Measurements from ENCODE around the gene LIN7A. TPM values are rescaled to one million over a fixed set of nuclear protein-coding genes. Genes with fewer than 3 reads are reported as not detected.

Gene LIN7A
- total RNA-seq, 5 donors from 2014 or later (not counting 1 experiment from before 2014, with no cell fraction given): 0.03 to 0.12 TPM; not detected in 3

DNA sequence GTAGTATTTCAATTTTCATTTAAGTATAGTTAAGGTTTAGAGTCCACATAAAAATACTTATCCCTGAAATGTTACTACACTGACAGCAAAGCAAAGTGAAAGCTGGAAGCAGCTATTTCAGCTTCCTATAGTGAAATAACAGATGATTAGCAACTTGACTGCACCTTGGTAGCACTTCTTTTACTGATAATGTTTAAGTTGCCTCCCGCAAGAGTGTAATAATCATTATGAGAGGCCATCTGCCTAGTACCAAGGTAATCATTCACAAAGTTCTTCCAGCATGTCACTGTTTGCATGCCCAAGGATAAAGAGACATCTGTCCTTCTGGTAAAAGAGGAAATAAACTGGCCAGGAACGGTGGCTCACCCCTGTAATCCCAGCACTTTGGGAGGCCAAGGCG is 69.8 kb downstream of the LIN7A start:
- ATAC-seq (replicated peaks in 1 of 4) (no peak), DNase-seq (no peak)
- no peaks in the 10 kb centered on the region for H3K36me3 Mint-ChIP-seq
- ChIA-PET POLR2A (no interaction called here), CTCF (no interaction called here)
- no peaks in the 10 kb centered on the region for H3K27me3 Mint-ChIP-seq
- H3K27ac Mint-ChIP-seq: no peak overlapping the region
- peaks cover 0 to 11% (median under 1%) of the 10 kb centered on the region in 3 donors for H3K9me3 Mint-ChIP-seq
- H3K36me3 ChIP-seq (ENCODE audit: control insufficient read depth in 2 of 2, extremely low read depth in 1 of 2, insufficient read depth in 1 of 2, low read length in 1 of 2): no peaks in the 10 kb centered on the region
- no peaks in the 10 kb centered on the region for H3K4me1 Mint-ChIP-seq
- no peak overlapping the region for H3K27ac ChIP-seq (ENCODE audit: low read length)
- no peak overlapping the region for H3K4me3 Mint-ChIP-seq
- no peaks in the 10 kb centered on the region for H3K4me1 ChIP-seq (ENCODE audit: control insufficient read depth in 1 of 2, extremely low read depth in 1 of 2, insufficient read depth in 2 of 2, low read length in 2 of 2)
- no peaks in the 10 kb centered on the region for H3K27me3 ChIP-seq (replicated peaks in 1 of 2; ENCODE audit: control insufficient read depth in 2 of 2, extremely low read depth in 1 of 2, insufficient read depth in 2 of 2, low read length in 1 of 2)
- no peaks in the 10 kb centered on the region for H3K9me3 ChIP-seq
- no CpG with 5 or more reads among the region's 3 CpGs for WGBS (ENCODE audit: insufficient coverage)
- no peak overlapping the region for H3K4me3 ChIP-seq (ENCODE audit: control insufficient read depth in 1 of 2, extremely low read depth in 1 of 2, low read length in 1 of 2)

DNA sequence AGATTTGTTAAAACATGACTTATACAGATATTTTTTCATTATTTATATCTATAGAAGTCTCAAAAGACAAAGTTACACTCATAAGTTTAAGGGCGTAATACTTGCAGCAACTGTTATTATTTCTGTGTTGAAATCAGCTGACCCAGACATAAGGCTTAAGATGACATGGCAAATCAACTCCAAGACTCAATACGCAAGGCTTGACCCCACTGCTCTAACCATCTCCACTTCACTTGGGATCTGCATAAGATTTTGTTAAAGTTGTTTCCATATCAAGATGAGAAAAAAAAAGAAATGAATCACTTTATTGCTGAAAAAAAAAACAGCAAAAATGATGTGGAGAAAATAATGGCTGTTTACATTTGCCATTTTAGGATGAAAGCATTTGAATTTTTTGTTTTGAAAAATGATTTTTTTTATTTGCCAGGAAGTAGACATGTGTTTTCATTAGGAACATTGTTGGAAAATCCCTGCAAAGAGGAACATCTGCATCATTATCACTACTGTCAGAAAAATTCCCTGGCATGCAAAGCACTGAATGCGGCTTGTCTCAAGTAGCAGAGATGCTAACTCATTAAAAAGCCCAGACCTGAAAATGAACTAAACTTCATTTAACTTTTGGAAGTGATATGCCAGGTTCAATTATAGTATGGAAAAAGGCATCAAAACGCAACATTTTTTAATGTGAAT is 73.5 kb downstream of the LIN7A start:
- H3K4me1 ChIP-seq (ENCODE audit: control insufficient read depth in 1 of 2, extremely low read depth in 1 of 2, insufficient read depth in 2 of 2, low read length in 2 of 2): no peaks in the 10 kb centered on the region
- Mint-ChIP-seq H3K27me3 (no peaks in the 10 kb centered on the region), H3K27ac (no peak overlapping the region), H3K9me3 (peaks cover 0 to 11% (median 3%) of the 10 kb centered on the region in 3 donors), H3K36me3 (no peaks in the 10 kb centered on the region), H3K4me3 (no peak overlapping the region), H3K4me1 (no peaks in the 10 kb centered on the region)
- ATAC-seq (replicated peaks in 1 of 4) (no peak), DNase-seq (no peak)
- no peaks in the 10 kb centered on the region for H3K9me3 ChIP-seq
- no peak overlapping the region for H3K27ac ChIP-seq (ENCODE audit: low read length)
- no peaks in the 10 kb centered on the region for H3K36me3 ChIP-seq (ENCODE audit: control insufficient read depth in 2 of 2, extremely low read depth in 1 of 2, insufficient read depth in 1 of 2, low read length in 1 of 2)
- ChIA-PET CTCF (no interaction called here), POLR2A (no interaction called here)
- WGBS (ENCODE audit: insufficient coverage): no CpG with 5 or more reads among the region's 4 CpGs
- H3K4me3 ChIP-seq (ENCODE audit: control insufficient read depth in 1 of 2, extremely low read depth in 1 of 2, low read length in 1 of 2): no peak overlapping the region
- H3K27me3 ChIP-seq (replicated peaks in 1 of 2; ENCODE audit: control insufficient read depth in 2 of 2, extremely low read depth in 1 of 2, insufficient read depth in 2 of 2, low read length in 1 of 2): no peaks in the 10 kb centered on the region

DNA sequence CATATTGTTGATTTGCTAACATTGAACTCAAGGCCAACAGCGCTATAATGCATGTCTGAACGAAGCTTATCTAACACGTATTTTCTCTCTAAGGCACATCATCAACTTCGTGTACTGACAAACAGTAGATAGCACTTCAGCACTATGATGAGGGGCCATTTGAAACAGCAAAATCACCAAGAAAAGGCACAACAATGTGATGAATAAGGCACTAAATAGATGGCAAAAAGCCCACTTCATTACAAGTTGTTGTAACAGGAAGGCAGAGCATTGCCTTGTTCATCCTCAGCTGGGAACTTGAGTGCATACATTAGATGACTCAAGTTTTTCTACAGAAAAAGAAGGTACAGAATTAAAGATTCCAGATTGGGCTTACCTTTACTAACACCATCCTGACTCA is 75.2 kb downstream of the LIN7A start:
- no peak overlapping the region for H3K27ac ChIP-seq (ENCODE audit: low read length)
- Mint-ChIP-seq H3K36me3 (no peaks in the 10 kb centered on the region), H3K4me3 (no peak overlapping the region), H3K27ac (no peak overlapping the region), H3K9me3 (peaks cover 0 to 11% (median 3%) of the 10 kb centered on the region in 3 donors), H3K4me1 (no peaks in the 10 kb centered on the region), H3K27me3 (no peaks in the 10 kb centered on the region)
- H3K4me3 ChIP-seq (ENCODE audit: control insufficient read depth in 1 of 2, extremely low read depth in 1 of 2, low read length in 1 of 2): no peak overlapping the region
- no peaks in the 10 kb centered on the region for H3K9me3 ChIP-seq
- no CpG with 5 or more reads among the region's 4 CpGs for WGBS (ENCODE audit: insufficient coverage)
- no peak for ATAC-seq (replicated peaks in 1 of 4)
- no peak for DNase-seq
- ChIA-PET CTCF (no interaction called here), POLR2A (no interaction called here)
- H3K36me3 ChIP-seq (ENCODE audit: control insufficient read depth in 2 of 2, extremely low read depth in 1 of 2, insufficient read depth in 1 of 2, low read length in 1 of 2): no peaks in the 10 kb centered on the region
- H3K4me1 ChIP-seq (ENCODE audit: control insufficient read depth in 1 of 2, extremely low read depth in 1 of 2, insufficient read depth in 2 of 2, low read length in 2 of 2): no peaks in the 10 kb centered on the region
- H3K27me3 ChIP-seq (replicated peaks in 1 of 2; ENCODE audit: control insufficient read depth in 2 of 2, extremely low read depth in 1 of 2, insufficient read depth in 2 of 2, low read length in 1 of 2): no peaks in the 10 kb centered on the region

DNA sequence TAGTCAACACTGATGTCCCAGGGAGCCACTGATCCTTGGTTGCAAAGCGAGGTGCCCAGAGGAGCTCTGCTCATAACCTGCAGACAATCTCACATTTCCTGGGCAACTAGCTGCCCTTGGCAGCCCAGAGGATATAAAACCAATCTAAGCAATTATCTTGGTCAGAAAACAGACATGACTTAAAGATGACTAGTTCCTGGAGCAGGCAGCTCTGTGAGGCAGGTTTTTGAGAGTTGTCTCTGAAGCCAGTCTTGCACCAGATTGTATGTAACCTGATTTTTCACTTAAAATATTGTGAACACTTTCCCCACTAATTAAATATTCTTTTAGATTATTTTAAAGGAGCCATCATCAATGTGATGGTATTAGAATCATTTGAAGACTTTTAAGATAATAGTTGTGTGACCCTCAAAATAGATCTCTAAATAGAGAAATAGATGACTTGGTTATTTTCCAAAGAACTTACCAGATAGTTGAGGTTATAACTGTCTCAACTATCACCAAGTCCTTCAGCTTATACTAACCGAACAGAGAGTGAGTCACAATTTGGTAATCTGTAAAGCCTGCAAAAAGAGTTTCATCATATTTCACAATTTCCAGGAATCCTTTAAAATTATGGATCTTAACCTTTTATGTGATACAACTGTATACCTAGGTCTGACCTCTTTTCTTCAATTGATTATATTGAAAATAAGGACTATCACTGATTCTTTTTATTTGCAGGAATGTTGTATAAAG is 75.9 kb downstream of the LIN7A start:
- 60% methylated on average over 1 of the region's 2 CpGs for WGBS (ENCODE audit: insufficient coverage)
- Mint-ChIP-seq H3K27me3 (no peaks in the 10 kb centered on the region), H3K4me1 (no peaks in the 10 kb centered on the region), H3K9me3 (peaks cover 3 to 11% (median 6%) of the 10 kb centered on the region in 3 donors), H3K27ac (no peak overlapping the region), H3K36me3 (no peaks in the 10 kb centered on the region), H3K4me3 (no peak overlapping the region)
- H3K4me3 ChIP-seq (ENCODE audit: control insufficient read depth in 1 of 2, extremely low read depth in 1 of 2, low read length in 1 of 2): no peak overlapping the region
- no peaks in the 10 kb centered on the region for H3K27me3 ChIP-seq (replicated peaks in 1 of 2; ENCODE audit: control insufficient read depth in 2 of 2, extremely low read depth in 1 of 2, insufficient read depth in 2 of 2, low read length in 1 of 2)
- ATAC-seq (replicated peaks in 1 of 4) (no peak), DNase-seq (no peak)
- H3K4me1 ChIP-seq (ENCODE audit: control insufficient read depth in 1 of 2, extremely low read depth in 1 of 2, insufficient read depth in 2 of 2, low read length in 2 of 2): no peaks in the 10 kb centered on the region
- ChIA-PET CTCF (no interaction called here), POLR2A (no interaction called here)
- no peak overlapping the region for H3K27ac ChIP-seq (ENCODE audit: low read length)
- H3K9me3 ChIP-seq: no peaks in the 10 kb centered on the region
- no peaks in the 10 kb centered on the region for H3K36me3 ChIP-seq (ENCODE audit: control insufficient read depth in 2 of 2, extremely low read depth in 1 of 2, insufficient read depth in 1 of 2, low read length in 1 of 2)

DNA sequence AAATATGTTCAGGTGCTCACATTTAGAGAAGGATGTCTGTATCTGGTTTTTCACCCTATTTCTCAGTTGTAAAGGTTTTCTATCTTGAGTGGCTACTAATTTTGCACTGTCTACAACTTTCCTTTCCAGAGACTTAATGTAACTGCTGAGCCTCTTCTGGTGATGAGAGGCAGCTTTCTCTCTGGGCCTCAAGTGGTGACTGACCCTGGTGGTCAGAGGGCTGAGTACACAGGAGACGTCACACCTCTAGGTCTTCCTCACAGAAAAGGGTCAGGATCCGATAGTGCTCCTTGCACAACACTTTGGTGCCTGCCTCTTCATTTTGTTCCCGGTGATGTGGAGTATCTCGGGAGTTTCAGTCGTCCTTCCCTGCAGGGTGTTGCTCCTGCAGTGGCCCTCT is 76.8 kb downstream of the LIN7A start:
- no peak overlapping the region for H3K4me3 ChIP-seq (ENCODE audit: control insufficient read depth in 1 of 2, extremely low read depth in 1 of 2, low read length in 1 of 2)
- DNase-seq (no peak), ATAC-seq (replicated peaks in 1 of 4) (no peak)
- no peaks in the 10 kb centered on the region for H3K4me1 ChIP-seq (ENCODE audit: control insufficient read depth in 1 of 2, extremely low read depth in 1 of 2, insufficient read depth in 2 of 2, low read length in 2 of 2)
- Mint-ChIP-seq H3K36me3 (no peaks in the 10 kb centered on the region), H3K9me3 (peaks cover 3 to 11% (median 10%) of the 10 kb centered on the region in 3 donors), H3K4me1 (no peaks in the 10 kb centered on the region), H3K27me3 (no peaks in the 10 kb centered on the region), H3K27ac (no peak overlapping the region), H3K4me3 (no peak overlapping the region)
- H3K36me3 ChIP-seq (ENCODE audit: control insufficient read depth in 2 of 2, extremely low read depth in 1 of 2, insufficient read depth in 1 of 2, low read length in 1 of 2): no peaks in the 10 kb centered on the region
- ChIA-PET CTCF (no interaction called here), POLR2A (no interaction called here)
- no peaks in the 10 kb centered on the region for H3K27me3 ChIP-seq (replicated peaks in 1 of 2; ENCODE audit: control insufficient read depth in 2 of 2, extremely low read depth in 1 of 2, insufficient read depth in 2 of 2, low read length in 1 of 2)
- H3K27ac ChIP-seq (ENCODE audit: low read length): no peak overlapping the region
- H3K9me3 ChIP-seq: no peaks in the 10 kb centered on the region
- 73% methylated on average over 5 of the region's 5 CpGs for WGBS (ENCODE audit: insufficient coverage)

DNA sequence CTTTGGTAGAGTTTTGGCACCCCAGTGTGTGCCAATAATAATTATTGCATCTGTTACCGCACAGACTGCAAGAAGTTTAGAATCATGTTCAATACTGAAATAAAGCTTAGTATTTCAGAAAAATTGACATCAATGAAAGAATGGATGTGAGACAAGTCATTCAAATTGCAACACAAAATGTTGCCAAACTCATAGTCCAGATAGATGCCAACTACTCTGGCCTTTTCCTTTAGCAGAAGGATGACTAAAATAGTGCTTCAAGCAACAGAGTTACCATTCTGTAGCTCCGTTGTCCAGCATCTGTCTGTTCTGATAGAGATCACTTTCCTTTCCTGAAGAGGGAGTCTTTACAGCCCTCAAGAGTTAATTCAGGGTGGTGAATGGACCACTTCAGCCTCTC is 77.5 kb downstream of the LIN7A start:
- Mint-ChIP-seq H3K27me3 (no peaks in the 10 kb centered on the region), H3K36me3 (no peaks in the 10 kb centered on the region), H3K4me3 (no peak overlapping the region), H3K9me3 (peaks cover 3 to 10% (median 5%) of the 10 kb centered on the region in 3 donors), H3K4me1 (no peaks in the 10 kb centered on the region), H3K27ac (no peak overlapping the region)
- WGBS (ENCODE audit: insufficient coverage): 38% methylated on average over 1 of the region's 2 CpGs
- DNase-seq (no peak), ATAC-seq (replicated peaks in 1 of 4) (no peak)
- Histone ChIP-seq H3K27ac (ENCODE audit: low read length) (no peak overlapping the region), H3K9me3 (no peaks in the 10 kb centered on the region), H3K27me3 (replicated peaks in 1 of 2; ENCODE audit: control insufficient read depth in 2 of 2, extremely low read depth in 1 of 2, insufficient read depth in 2 of 2, low read length in 1 of 2) (no peaks in the 10 kb centered on the region), H3K4me1 (ENCODE audit: control insufficient read depth in 1 of 2, extremely low read depth in 1 of 2, insufficient read depth in 2 of 2, low read length in 2 of 2) (no peaks in the 10 kb centered on the region), H3K4me3 (ENCODE audit: control insufficient read depth in 1 of 2, extremely low read depth in 1 of 2, low read length in 1 of 2) (no peak overlapping the region), H3K36me3 (ENCODE audit: control insufficient read depth in 2 of 2, extremely low read depth in 1 of 2, insufficient read depth in 1 of 2, low read length in 1 of 2) (no peaks in the 10 kb centered on the region)
- CTCF ChIA-PET: no interaction called here
- POLR2A ChIA-PET: no interaction called here
